ENCODE measurements around the gene PDIA5.

Gene PDIA5

GRCh38 chr3:123028233-123028828, 38.5 kb upstream of the PDIA5 start:
- Histone ChIP-seq H3K9ac (ENCODE audit: low read length) (peak overlapping the region; percentile 51), H3K4me1 (ENCODE audit: control insufficient read depth, insufficient read depth, low read depth, low read length) (peaks cover 23% of the 10 kb centered on the region), H3K27me3 (ENCODE audit: control insufficient read depth in 1 of 2, insufficient read depth in 1 of 2, low read length in 2 of 2) (peaks cover 91 to 92% of the 10 kb centered on the region in 2 experiments), H3K79me1 (replicated peaks; ENCODE audit: low read length, poor library complexity, severe bottlenecking) (no peaks in the 10 kb centered on the region), H3K14ac (ENCODE audit: low read length in 2 of 2) (no peak overlapping the region), H2BK15ac (ENCODE audit: low read depth, poor library complexity, severe bottlenecking) (no peak overlapping the region), H3K27ac (ENCODE audit: low read length, poor library complexity, severe bottlenecking) (no peak overlapping the region), H2BK12ac (ENCODE audit: low read length in 2 of 2) (peak overlapping the region in 1 of 2 experiments; percentile 25), H2BK5ac (ENCODE audit: low read depth, low read length, poor library complexity, severe bottlenecking) (no peak overlapping the region), H3K23ac (ENCODE audit: low read length in 2 of 2) (no peak overlapping the region), H2BK120ac (ENCODE audit: low read depth, low read length) (no peak overlapping the region), H2AFZ (ENCODE audit: low read depth, low read length) (peak overlapping the region; percentile 18), H3K18ac (ENCODE audit: low read depth in 1 of 2, low read length in 2 of 2) (peak overlapping the region in 1 of 2 experiments; percentile 61), H4K91ac (ENCODE audit: low read length) (no peak overlapping the region), H3K36me3 (ENCODE audit: control insufficient read depth in 1 of 2, insufficient read depth in 2 of 2, low read depth in 1 of 2, low read length in 2 of 2) (no peaks in the 10 kb centered on the region), H4K8ac (ENCODE audit: low read length) (no peak overlapping the region), H3K4ac (ENCODE audit: low read depth in 1 of 2, low read length in 2 of 2) (no peak overlapping the region), H3K4me3 (ENCODE audit: insufficient read depth in 1 of 2, low read depth in 1 of 2, low read length in 2 of 2) (peak overlapping the region; percentile 46 to 77), H2AK5ac (ENCODE audit: low read length, severe bottlenecking) (no peak overlapping the region), H3K4me2 (ENCODE audit: low read length, poor library complexity, severe bottlenecking) (peak overlapping the region; percentile 95), H3K9me3 (ENCODE audit: control insufficient read depth, low read length) (peaks cover 11% of the 10 kb centered on the region)
- peak; percentile 87 for DNase-seq
- WGBS: under 1% methylated on average over 21 of the region's 21 CpGs

GRCh38 chr3:123031051-123031450, 35.8 kb upstream of the PDIA5 start:
- Histone ChIP-seq H2AK5ac (ENCODE audit: low read length, severe bottlenecking) (no peak overlapping the region), H3K23ac (ENCODE audit: low read length in 2 of 2) (no peak overlapping the region), H3K36me3 (ENCODE audit: control insufficient read depth in 1 of 2, insufficient read depth in 2 of 2, low read depth in 1 of 2, low read length in 2 of 2) (no peaks in the 10 kb centered on the region), H3K4me1 (ENCODE audit: control insufficient read depth, insufficient read depth, low read depth, low read length) (peaks cover 23% of the 10 kb centered on the region), H3K9ac (ENCODE audit: low read length) (no peak overlapping the region), H3K4ac (ENCODE audit: low read depth in 1 of 2, low read length in 2 of 2) (no peak overlapping the region), H3K9me3 (ENCODE audit: control insufficient read depth, low read length) (no peaks in the 10 kb centered on the region), H3K27me3 (ENCODE audit: control insufficient read depth in 1 of 2, insufficient read depth in 1 of 2, low read length in 2 of 2) (peaks cover 76 to 78% of the 10 kb centered on the region in 2 experiments), H2BK12ac (ENCODE audit: low read length in 2 of 2) (no peak overlapping the region), H2BK120ac (ENCODE audit: low read depth, low read length) (no peak overlapping the region), H3K18ac (ENCODE audit: low read depth in 1 of 2, low read length in 2 of 2) (no peak overlapping the region), H4K91ac (ENCODE audit: low read length) (no peak overlapping the region), H2BK15ac (ENCODE audit: low read depth, poor library complexity, severe bottlenecking) (no peak overlapping the region), H3K14ac (ENCODE audit: low read length in 2 of 2) (peak overlapping the region in 1 of 2 experiments; percentile 26), H2AFZ (ENCODE audit: low read depth, low read length) (no peak overlapping the region), H3K27ac (ENCODE audit: low read length, poor library complexity, severe bottlenecking) (no peak overlapping the region), H3K4me3 (ENCODE audit: insufficient read depth in 1 of 2, low read depth in 1 of 2, low read length in 2 of 2) (no peak overlapping the region), H3K79me1 (replicated peaks; ENCODE audit: low read length, poor library complexity, severe bottlenecking) (no peaks in the 10 kb centered on the region), H2BK5ac (ENCODE audit: low read depth, low read length, poor library complexity, severe bottlenecking) (no peak overlapping the region), H3K4me2 (ENCODE audit: low read length, poor library complexity, severe bottlenecking) (no peak overlapping the region), H4K8ac (ENCODE audit: low read length) (no peak overlapping the region)
- DNase-seq: no peak
- WGBS: 80% methylated on average over 4 of the region's 4 CpGs

GRCh38 chr3:123032057-123032456, 34.8 kb upstream of the PDIA5 start:
- no peak for DNase-seq

GRCh38 chr3:123034120-123034519, 32.7 kb upstream of the PDIA5 start:
- Histone ChIP-seq H3K9me3 (ENCODE audit: control insufficient read depth, low read length) (no peaks in the 10 kb centered on the region), H3K79me1 (replicated peaks; ENCODE audit: low read length, poor library complexity, severe bottlenecking) (no peaks in the 10 kb centered on the region), H3K4ac (ENCODE audit: low read depth in 1 of 2, low read length in 2 of 2) (no peak overlapping the region), H2AK5ac (ENCODE audit: low read length, severe bottlenecking) (no peak overlapping the region), H2BK12ac (ENCODE audit: low read length in 2 of 2) (no peak overlapping the region), H3K18ac (ENCODE audit: low read depth in 1 of 2, low read length in 2 of 2) (no peak overlapping the region), H3K27ac (ENCODE audit: low read length, poor library complexity, severe bottlenecking) (no peak overlapping the region), H2BK5ac (ENCODE audit: low read depth, low read length, poor library complexity, severe bottlenecking) (no peak overlapping the region), H3K4me1 (ENCODE audit: control insufficient read depth, insufficient read depth, low read depth, low read length) (no peaks in the 10 kb centered on the region), H3K9ac (ENCODE audit: low read length) (no peak overlapping the region), H3K4me2 (ENCODE audit: low read length, poor library complexity, severe bottlenecking) (no peak overlapping the region), H3K27me3 (ENCODE audit: control insufficient read depth in 1 of 2, insufficient read depth in 1 of 2, low read length in 2 of 2) (peaks cover 52 to 78% of the 10 kb centered on the region in 2 experiments), H3K14ac (ENCODE audit: low read length in 2 of 2) (no peak overlapping the region), H2BK120ac (ENCODE audit: low read depth, low read length) (no peak overlapping the region), H4K8ac (ENCODE audit: low read length) (no peak overlapping the region), H4K91ac (ENCODE audit: low read length) (no peak overlapping the region), H3K4me3 (ENCODE audit: insufficient read depth in 1 of 2, low read depth in 1 of 2, low read length in 2 of 2) (no peak overlapping the region), H3K36me3 (ENCODE audit: control insufficient read depth in 1 of 2, insufficient read depth in 2 of 2, low read depth in 1 of 2, low read length in 2 of 2) (no peaks in the 10 kb centered on the region), H2BK15ac (ENCODE audit: low read depth, poor library complexity, severe bottlenecking) (no peak overlapping the region), H2AFZ (ENCODE audit: low read depth, low read length) (no peak overlapping the region), H3K23ac (ENCODE audit: low read length in 2 of 2) (no peak overlapping the region)
- WGBS: 89% methylated on average over 5 of the region's 5 CpGs
- DNase-seq: no peak

More at GRCh38 chr3:123032057-123032456, 34.8 kb upstream of the PDIA5 start:
- no peaks in the 10 kb centered on the region for H3K79me1 ChIP-seq (replicated peaks; ENCODE audit: low read length, poor library complexity, severe bottlenecking)
- no peak overlapping the region for H2BK15ac ChIP-seq (ENCODE audit: low read depth, poor library complexity, severe bottlenecking)
- no peak overlapping the region for H2AFZ ChIP-seq (ENCODE audit: low read depth, low read length)
- no peak overlapping the region for H2AK5ac ChIP-seq (ENCODE audit: low read length, severe bottlenecking)
- no peaks in the 10 kb centered on the region for H3K36me3 ChIP-seq (ENCODE audit: control insufficient read depth in 1 of 2, insufficient read depth in 2 of 2, low read depth in 1 of 2, low read length in 2 of 2)
- peaks cover 14% of the 10 kb centered on the region for H3K4me1 ChIP-seq (ENCODE audit: control insufficient read depth, insufficient read depth, low read depth, low read length)
- no peak overlapping the region for H4K8ac ChIP-seq (ENCODE audit: low read length)
- H2BK12ac ChIP-seq (ENCODE audit: low read length in 2 of 2): no peak overlapping the region
- 91% methylated on average over 3 of the region's 3 CpGs for WGBS
- H3K9me3 ChIP-seq (ENCODE audit: control insufficient read depth, low read length): no peaks in the 10 kb centered on the region
- no peak overlapping the region for H3K4me3 ChIP-seq (ENCODE audit: insufficient read depth in 1 of 2, low read depth in 1 of 2, low read length in 2 of 2)
- no peak overlapping the region for H3K18ac ChIP-seq (ENCODE audit: low read depth in 1 of 2, low read length in 2 of 2)
- H2BK120ac ChIP-seq (ENCODE audit: low read depth, low read length): no peak overlapping the region
- no peak overlapping the region for H3K23ac ChIP-seq (ENCODE audit: low read length in 2 of 2)
- no peak overlapping the region for H3K9ac ChIP-seq (ENCODE audit: low read length)
- no peak overlapping the region for H3K4me2 ChIP-seq (ENCODE audit: low read length, poor library complexity, severe bottlenecking)
- H3K27me3 ChIP-seq (ENCODE audit: control insufficient read depth in 1 of 2, insufficient read depth in 1 of 2, low read length in 2 of 2): peaks cover 67 to 73% of the 10 kb centered on the region in 2 experiments
- no peak overlapping the region for H3K14ac ChIP-seq (ENCODE audit: low read length in 2 of 2)
- H2BK5ac ChIP-seq (ENCODE audit: low read depth, low read length, poor library complexity, severe bottlenecking): no peak overlapping the region
- no peak overlapping the region for H3K27ac ChIP-seq (ENCODE audit: low read length, poor library complexity, severe bottlenecking)
- H4K91ac ChIP-seq (ENCODE audit: low read length): no peak overlapping the region
- H3K4ac ChIP-seq (ENCODE audit: low read depth in 1 of 2, low read length in 2 of 2): no peak overlapping the region

Data from mesenchymal stem cell (in vitro differentiated cells and primary cell).